ENCODE results near the gene SRCIN1.
"Not testable (repeated sequence)": the region's sequence is repeated elsewhere in the genome, so short reads cannot be mapped to it uniquely, and the experiment has no call there.

SRCIN1 gene

GRCh38 chr17:38625482-38625881, 19.7 kb upstream of the SRCIN1 start:
- Histone ChIP-seq H3K27me3 (ENCODE audit: low read depth, low read length) (peaks cover 4% of the 10 kb centered on the region), H3K4me3 (ENCODE audit: low read depth in 1 of 2, low read length in 2 of 2) (no peak overlapping the region), H3K4me1 (ENCODE audit: control insufficient read depth in 1 of 2, insufficient read depth in 2 of 2, low read length in 2 of 2) (no peaks in the 10 kb centered on the region), H3K27ac (ENCODE audit: low read length) (no peak overlapping the region), H3K9me3 (ENCODE audit: control insufficient read depth in 1 of 2, low read length in 2 of 2) (no peaks in the 10 kb centered on the region), H3K36me3 (ENCODE audit: control insufficient read depth in 1 of 2, insufficient read depth in 2 of 2, low read length in 2 of 2) (no peaks in the 10 kb centered on the region)

GRCh38 chr17:38624782-38625355, 19.1 kb upstream of the SRCIN1 start:
- not testable (repeated sequence) for H3K36me3 ChIP-seq (ENCODE audit: control insufficient read depth in 1 of 2, insufficient read depth in 2 of 2, low read length in 2 of 2); H3K27ac ChIP-seq (ENCODE audit: low read length); H3K9me3 ChIP-seq (ENCODE audit: control insufficient read depth in 1 of 2, low read length in 2 of 2); H3K27me3 ChIP-seq (ENCODE audit: low read depth, low read length); H3K4me1 ChIP-seq (ENCODE audit: control insufficient read depth in 1 of 2, insufficient read depth in 2 of 2, low read length in 2 of 2); H3K4me3 ChIP-seq (ENCODE audit: low read depth in 1 of 2, low read length in 2 of 2)

- Histone ChIP-seq H3K4me1 (ENCODE audit: control insufficient read depth in 1 of 2, insufficient read depth in 2 of 2, low read length in 2 of 2) (no peaks in the 10 kb centered on the region), H3K27me3 (ENCODE audit: low read depth, low read length) (peaks cover 9% of the 10 kb centered on the region)
These were observed 15.8 kb upstream of the SRCIN1 start for GRCh38 chr17:38621538-38621937.

DNA sequence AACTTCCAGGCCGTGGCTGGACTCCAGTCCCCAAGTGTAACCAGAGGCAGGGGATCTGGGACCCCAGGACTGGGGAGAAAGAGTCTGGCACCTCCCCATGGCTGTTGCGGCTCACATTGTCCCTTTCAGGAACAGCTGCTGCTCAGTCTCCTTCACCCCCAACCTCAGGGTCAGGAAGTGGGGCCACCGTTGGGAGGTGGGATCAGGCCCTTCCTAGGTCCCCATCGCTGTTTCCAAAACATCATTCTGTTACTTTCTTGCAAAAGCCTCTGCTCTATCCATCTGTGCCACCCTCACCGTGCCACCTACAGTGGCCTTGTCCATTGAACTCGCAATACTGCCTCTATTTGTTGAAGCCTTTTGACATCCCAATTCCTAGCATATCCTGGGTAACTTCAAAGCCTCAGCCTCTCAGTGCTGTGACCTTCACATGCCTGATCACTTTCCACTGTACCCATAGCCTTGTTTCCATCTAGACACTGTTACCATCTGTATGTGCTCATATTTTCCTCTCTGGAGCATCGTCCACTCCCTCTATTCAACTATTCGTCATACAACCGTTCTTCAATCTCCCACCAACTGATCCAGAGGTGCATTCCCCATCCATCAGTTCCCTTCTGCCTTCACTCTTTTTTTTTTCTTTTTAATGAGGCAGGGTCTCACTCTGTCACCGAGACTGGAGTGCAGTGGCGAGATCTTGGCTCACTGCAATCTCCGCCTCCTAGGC, 15.0 kb upstream of the SRCIN1 start:
- no peak overlapping the region for H3K27ac ChIP-seq (ENCODE audit: low read length)
- H3K9me3 ChIP-seq (ENCODE audit: control insufficient read depth in 1 of 2, low read length in 2 of 2) = no peaks in the 10 kb centered on the region
- peaks cover 9% of the 10 kb centered on the region for H3K27me3 ChIP-seq (ENCODE audit: low read depth, low read length)
- H3K36me3 ChIP-seq (ENCODE audit: control insufficient read depth in 1 of 2, insufficient read depth in 2 of 2, low read length in 2 of 2) = no peaks in the 10 kb centered on the region
- no peak overlapping the region for H3K4me3 ChIP-seq (ENCODE audit: low read depth in 1 of 2, low read length in 2 of 2)
- no peaks in the 10 kb centered on the region for H3K4me1 ChIP-seq (ENCODE audit: control insufficient read depth in 1 of 2, insufficient read depth in 2 of 2, low read length in 2 of 2)

More at GRCh38 chr17:38621538-38621937, 15.8 kb upstream of the SRCIN1 start:
- Histone ChIP-seq H3K36me3 (ENCODE audit: control insufficient read depth in 1 of 2, insufficient read depth in 2 of 2, low read length in 2 of 2) (no peaks in the 10 kb centered on the region), H3K4me3 (ENCODE audit: low read depth in 1 of 2, low read length in 2 of 2) (no peak overlapping the region), H3K27ac (ENCODE audit: low read length) (no peak overlapping the region), H3K9me3 (ENCODE audit: control insufficient read depth in 1 of 2, low read length in 2 of 2) (no peaks in the 10 kb centered on the region)

DNA sequence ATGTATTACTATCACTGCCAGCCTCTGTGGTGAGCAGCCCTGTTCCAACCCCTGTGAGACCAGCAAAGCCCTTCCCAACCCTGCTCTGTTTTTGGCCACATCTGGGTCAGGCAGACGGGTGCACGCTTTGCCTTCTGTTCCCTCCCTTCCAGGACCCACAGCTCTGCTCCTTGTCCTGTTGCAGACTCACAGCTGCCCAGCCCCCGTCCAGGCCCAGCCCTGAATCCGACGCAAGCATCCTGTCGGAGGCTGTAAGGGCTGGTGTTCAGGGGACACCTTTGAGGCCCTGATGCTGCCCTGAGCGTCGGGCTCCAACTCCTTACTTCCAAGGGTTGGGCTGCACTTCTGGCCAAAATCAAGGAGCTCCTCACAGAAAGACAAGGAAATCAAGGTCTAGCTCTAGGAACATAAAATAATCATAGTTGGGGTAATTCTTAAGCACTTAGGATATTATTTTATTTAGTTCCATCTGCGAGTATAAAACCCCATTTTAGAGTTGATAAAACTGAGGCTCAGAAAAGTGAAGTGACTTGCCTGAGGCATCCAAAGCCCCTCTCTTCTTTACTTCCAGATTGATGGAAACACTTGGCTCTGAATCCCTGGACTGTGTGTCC, 14.3 kb upstream of the SRCIN1 start:
- peaks cover 9% of the 10 kb centered on the region for H3K27me3 ChIP-seq (ENCODE audit: low read depth, low read length)
- H3K4me1 ChIP-seq (ENCODE audit: control insufficient read depth in 1 of 2, insufficient read depth in 2 of 2, low read length in 2 of 2) = no peaks in the 10 kb centered on the region
- H3K4me3 ChIP-seq (ENCODE audit: low read depth in 1 of 2, low read length in 2 of 2) = no peak overlapping the region

DNA sequence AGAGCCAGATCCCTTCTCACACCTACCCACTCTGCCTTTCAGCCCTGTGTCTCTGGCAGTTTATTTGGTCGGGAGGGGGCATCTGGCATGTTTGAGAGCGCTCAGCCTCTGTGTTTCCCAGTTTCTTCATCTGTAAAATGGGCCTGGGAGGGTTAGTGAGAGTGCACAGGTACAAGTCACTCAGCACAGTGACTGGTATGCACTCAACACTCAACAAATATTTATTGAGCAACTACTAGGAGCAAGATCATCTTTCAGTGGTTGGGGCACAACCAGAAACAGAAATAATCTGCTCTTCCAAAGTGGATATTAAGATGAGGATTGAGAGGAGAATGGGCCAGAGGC, 13.7 kb upstream of the SRCIN1 start:
- Histone ChIP-seq H3K36me3 (ENCODE audit: control insufficient read depth in 1 of 2, insufficient read depth in 2 of 2, low read length in 2 of 2) (no peaks in the 10 kb centered on the region), H3K4me3 (ENCODE audit: low read depth in 1 of 2, low read length in 2 of 2) (no peak overlapping the region), H3K27ac (ENCODE audit: low read length) (no peak overlapping the region), H3K4me1 (ENCODE audit: control insufficient read depth in 1 of 2, insufficient read depth in 2 of 2, low read length in 2 of 2) (no peaks in the 10 kb centered on the region), H3K9me3 (ENCODE audit: control insufficient read depth in 1 of 2, low read length in 2 of 2) (no peaks in the 10 kb centered on the region), H3K27me3 (ENCODE audit: low read depth, low read length) (peaks cover 9% of the 10 kb centered on the region)

More for the DNA sequence above, 14.3 kb upstream of the SRCIN1 start:
- H3K36me3 ChIP-seq (ENCODE audit: control insufficient read depth in 1 of 2, insufficient read depth in 2 of 2, low read length in 2 of 2) = no peaks in the 10 kb centered on the region
- no peak overlapping the region for H3K27ac ChIP-seq (ENCODE audit: low read length)
- no peaks in the 10 kb centered on the region for H3K9me3 ChIP-seq (ENCODE audit: control insufficient read depth in 1 of 2, low read length in 2 of 2)

GRCh38 chr17:38617967-38618760, 12.4 kb upstream of the SRCIN1 start:
- Histone ChIP-seq H3K4me3 (ENCODE audit: low read depth in 1 of 2, low read length in 2 of 2) (no peak overlapping the region), H3K27ac (ENCODE audit: low read length) (no peak overlapping the region), H3K9me3 (ENCODE audit: control insufficient read depth in 1 of 2, low read length in 2 of 2) (no peaks in the 10 kb centered on the region), H3K4me1 (ENCODE audit: control insufficient read depth in 1 of 2, insufficient read depth in 2 of 2, low read length in 2 of 2) (no peaks in the 10 kb centered on the region), H3K27me3 (ENCODE audit: low read depth, low read length) (peaks cover 9% of the 10 kb centered on the region), H3K36me3 (ENCODE audit: control insufficient read depth in 1 of 2, insufficient read depth in 2 of 2, low read length in 2 of 2) (no peaks in the 10 kb centered on the region)

- no peaks in the 10 kb centered on the region for H3K9me3 ChIP-seq (ENCODE audit: control insufficient read depth in 1 of 2, low read length in 2 of 2)
- no peak overlapping the region for H3K27ac ChIP-seq (ENCODE audit: low read length)
These were observed 11.5 kb upstream of the SRCIN1 start for GRCh38 chr17:38617074-38617860.

DNA sequence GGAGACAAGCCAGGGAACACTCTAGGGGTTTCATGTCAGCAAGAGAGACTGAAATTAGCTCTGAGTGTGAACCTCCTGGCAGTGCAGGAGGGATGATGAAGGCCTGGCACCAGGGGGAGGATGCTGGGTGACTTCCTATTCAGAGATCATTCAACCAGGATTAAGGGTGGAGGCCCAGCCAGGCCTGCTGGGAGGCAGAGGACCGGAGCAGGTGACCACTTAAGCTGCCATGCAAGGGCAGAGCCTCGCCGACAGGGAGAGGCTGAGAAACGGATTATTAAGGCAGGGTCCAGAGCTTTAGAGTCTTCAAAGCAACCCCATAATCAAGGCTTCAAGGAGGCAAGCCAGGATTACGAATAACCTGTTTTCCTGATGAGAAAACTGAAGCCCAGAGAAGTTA, 10.6 kb upstream of the SRCIN1 start:
- H3K27me3 ChIP-seq (ENCODE audit: low read depth, low read length) = peaks cover 9% of the 10 kb centered on the region
- H3K27ac ChIP-seq (ENCODE audit: low read length) = no peak overlapping the region
- no peaks in the 10 kb centered on the region for H3K4me1 ChIP-seq (ENCODE audit: control insufficient read depth in 1 of 2, insufficient read depth in 2 of 2, low read length in 2 of 2)
- H3K36me3 ChIP-seq (ENCODE audit: control insufficient read depth in 1 of 2, insufficient read depth in 2 of 2, low read length in 2 of 2) = no peaks in the 10 kb centered on the region
- no peak overlapping the region for H3K4me3 ChIP-seq (ENCODE audit: low read depth in 1 of 2, low read length in 2 of 2)
- H3K9me3 ChIP-seq (ENCODE audit: control insufficient read depth in 1 of 2, low read length in 2 of 2) = peaks cover 0 to 7% of the 10 kb centered on the region in 2 donors

More at GRCh38 chr17:38617074-38617860, 11.5 kb upstream of the SRCIN1 start:
- Histone ChIP-seq H3K36me3 (ENCODE audit: control insufficient read depth in 1 of 2, insufficient read depth in 2 of 2, low read length in 2 of 2) (no peaks in the 10 kb centered on the region), H3K4me1 (ENCODE audit: control insufficient read depth in 1 of 2, insufficient read depth in 2 of 2, low read length in 2 of 2) (no peaks in the 10 kb centered on the region), H3K27me3 (ENCODE audit: low read depth, low read length) (peaks cover 9% of the 10 kb centered on the region), H3K4me3 (ENCODE audit: low read depth in 1 of 2, low read length in 2 of 2) (no peak overlapping the region)

DNA sequence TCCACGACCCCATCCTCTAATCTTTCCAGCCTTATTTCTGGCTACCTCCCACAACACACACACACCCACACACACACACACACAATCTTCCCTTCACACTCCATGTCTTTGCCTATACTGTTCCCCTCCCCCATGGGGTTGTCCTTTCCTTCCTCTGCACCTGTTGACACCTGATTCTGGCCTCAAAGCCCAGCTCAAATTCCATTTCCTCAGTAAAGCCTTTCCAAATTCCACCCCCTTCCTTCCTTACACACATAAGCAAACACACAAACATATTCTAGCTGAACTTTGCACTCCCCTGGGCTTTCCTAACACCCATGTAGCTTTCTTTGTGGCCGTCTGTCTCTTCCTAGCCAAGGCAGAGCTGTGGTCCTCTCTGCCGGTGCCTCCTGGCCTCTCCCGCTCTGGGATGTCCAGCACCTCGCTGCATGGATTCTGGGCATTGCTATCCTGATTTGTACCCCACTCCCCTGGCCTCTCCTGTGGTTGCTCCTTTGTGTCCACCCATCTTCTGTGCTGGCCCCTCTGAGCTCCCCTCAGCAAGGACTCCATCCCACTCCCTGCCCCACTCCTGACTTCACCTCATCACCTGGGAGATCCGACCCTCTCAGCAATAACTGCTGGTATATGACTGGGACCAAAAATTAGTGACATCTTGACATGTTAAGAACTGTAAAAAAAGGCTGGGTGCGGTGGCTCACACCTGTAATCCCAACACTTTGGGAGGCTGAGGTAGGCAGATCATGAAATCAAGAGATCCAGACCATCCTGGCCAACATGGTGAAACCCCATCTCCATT, 8.4 kb upstream of the SRCIN1 start:
- Histone ChIP-seq H3K27me3 (ENCODE audit: low read depth, low read length) (peaks cover 8% of the 10 kb centered on the region), H3K4me1 (ENCODE audit: control insufficient read depth in 1 of 2, insufficient read depth in 2 of 2, low read length in 2 of 2) (no peaks in the 10 kb centered on the region), H3K4me3 (ENCODE audit: low read depth in 1 of 2, low read length in 2 of 2) (no peak overlapping the region), H3K9me3 (ENCODE audit: control insufficient read depth in 1 of 2, low read length in 2 of 2) (peaks cover 0 to 7% of the 10 kb centered on the region in 2 donors), H3K27ac (ENCODE audit: low read length) (no peak overlapping the region), H3K36me3 (ENCODE audit: control insufficient read depth in 1 of 2, insufficient read depth in 2 of 2, low read length in 2 of 2) (no peaks in the 10 kb centered on the region)

Measured in muscle layer of duodenum (tissue), 2 donors.